Amniotic stem cell (primary cell): ENCODE data around the gene SLC10A4.

Experiments used
- DNase-seq: peaks from one replicate; lab custom pipeline; 2025; lab: John Stamatoyannopoulos, UW

The SLC10A4 gene

DNA sequence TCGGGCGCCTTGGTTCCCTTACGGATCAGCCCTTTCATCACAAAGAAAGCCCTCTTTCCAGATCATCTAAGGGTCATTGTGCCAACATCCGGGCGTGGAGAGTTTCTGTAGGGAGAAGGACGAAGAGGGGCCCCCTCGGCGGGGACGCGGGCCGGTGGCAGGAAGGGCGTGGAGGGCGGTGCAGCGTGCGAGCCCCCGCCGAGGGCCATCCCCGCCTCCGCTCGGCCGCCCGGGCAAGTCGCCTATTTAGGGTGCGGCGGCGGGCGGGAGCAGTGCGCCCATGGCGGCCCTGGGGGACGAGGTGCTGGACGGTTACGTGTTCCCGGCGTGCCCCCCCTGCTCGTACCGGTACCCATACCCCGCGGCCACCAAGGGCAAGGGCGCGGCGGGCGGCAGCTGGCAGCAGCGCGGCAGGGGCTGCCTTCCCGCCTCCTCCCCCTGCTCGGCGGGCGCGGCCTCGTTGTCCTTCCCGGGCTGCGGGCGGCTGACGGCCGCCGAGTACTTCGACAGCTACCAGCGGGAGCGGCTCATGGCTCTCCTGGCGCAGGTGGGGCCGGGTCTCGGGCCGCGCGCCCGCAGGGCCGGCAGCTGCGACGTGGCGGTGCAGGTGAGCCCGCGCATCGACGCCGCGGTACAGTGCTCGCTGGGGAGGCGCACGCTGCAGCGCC is 7.0 kb downstream of the SLC10A4 start, which contains the start of gene ZAR1:
TSS of gene ZAR1 (plus strand) at position 241 of the 668 bp plus-strand sequence. CDS start at position 281, 40 bp downstream.
- no peak for DNase-seq

DNA sequence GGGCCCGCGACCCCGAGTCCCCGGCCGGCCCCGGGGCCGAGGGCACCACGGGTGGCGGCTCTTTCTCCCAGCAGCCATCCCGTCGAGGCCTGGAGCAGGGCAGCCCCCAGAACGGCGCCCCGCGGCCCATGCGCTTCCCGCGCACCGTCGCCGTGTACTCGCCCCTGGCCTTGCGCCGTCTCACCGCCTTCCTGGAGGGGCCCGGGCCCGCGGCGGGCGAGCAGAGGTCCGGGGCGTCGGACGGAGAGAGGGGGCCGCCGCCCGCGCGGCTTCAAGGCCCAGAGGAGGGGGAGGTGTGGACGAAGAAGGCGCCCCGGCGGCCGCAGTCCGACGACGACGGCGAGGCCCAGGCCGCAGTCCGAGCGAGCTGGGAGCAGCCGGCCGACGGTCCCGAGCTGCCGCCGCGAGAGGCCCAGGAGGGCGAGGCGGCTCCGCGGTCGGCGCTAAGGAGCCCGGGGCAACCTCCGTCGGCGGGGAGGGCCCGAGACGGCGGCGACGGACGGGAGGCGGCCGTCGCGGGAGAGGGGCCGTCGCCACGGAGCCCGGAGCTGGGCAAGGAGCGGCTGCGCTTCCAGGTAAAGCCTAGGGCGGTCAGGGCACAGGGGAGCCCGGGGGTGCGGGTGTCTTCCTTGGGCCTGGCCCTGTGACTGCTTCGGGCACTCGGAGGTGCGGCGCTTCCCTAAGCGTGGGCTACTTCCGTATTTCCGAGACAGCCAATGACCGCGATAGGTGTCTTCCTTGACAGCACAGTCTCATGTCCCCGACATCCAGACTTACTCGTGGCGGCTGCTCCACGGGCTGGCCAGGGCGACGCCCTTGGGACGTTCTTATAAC is 7.8 kb downstream of the SLC10A4 start:
- no peak for DNase-seq

- DNase-seq: no peak
Measured at GRCh38 chr4:48491514-48492176, 8.5 kb downstream of the SLC10A4 start.

- no peak for DNase-seq
Measured at GRCh38 chr4:48493452-48494100, 10.4 kb downstream of the SLC10A4 start.

GRCh38 chr4:48495941-48496340 is 12.8 kb downstream of the SLC10A4 start:
- no peak for DNase-seq

DNA sequence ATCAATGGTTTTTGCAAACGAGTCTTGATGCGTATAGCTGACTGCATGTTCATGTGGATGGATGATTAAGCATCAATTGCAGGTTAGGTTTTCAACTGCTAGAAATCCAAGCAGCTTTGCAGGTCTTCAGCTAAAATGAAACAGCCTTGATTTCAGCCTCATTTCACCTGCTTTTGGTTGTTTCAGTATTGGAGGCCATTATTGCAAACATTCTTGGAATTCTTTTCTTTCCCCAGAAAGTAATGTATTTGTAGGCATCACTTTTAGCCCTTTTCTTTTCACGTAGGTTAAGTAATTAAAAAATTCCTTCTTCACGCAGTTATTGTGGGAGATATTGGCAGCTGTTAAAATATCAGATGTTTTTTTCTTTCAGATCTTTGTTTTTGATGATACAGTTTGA is 15.8 kb downstream of the SLC10A4 start:
- no peak for DNase-seq

DNA sequence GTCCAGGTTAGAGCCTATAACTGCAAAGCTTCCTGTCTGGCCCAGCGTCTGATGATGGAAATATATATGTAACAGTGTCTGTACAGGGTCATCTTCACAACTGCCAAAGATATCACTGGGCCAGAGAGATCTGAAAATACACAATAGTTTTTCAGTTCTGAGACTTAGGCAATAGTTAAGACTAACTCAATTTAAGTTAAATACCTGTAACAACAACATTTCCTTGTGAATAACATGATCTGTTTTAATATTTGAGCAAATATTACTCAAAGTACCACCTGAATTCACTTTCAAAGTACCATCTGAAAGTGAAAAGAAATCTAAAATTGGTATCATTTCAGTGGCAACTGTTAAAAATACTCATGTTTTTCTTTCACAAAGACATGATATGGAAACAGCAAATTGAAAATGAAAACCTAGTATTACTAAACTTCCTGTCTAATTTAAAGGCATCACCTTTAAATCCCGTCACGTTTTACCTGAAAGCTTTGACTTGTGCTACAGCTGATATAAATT is 16.5 kb downstream of the SLC10A4 start:
- DNase-seq: no peak

- DNase-seq: no peak
Measured at GRCh38 chr4:48503233-48504025, 20.3 kb downstream of the SLC10A4 start.

DNA sequence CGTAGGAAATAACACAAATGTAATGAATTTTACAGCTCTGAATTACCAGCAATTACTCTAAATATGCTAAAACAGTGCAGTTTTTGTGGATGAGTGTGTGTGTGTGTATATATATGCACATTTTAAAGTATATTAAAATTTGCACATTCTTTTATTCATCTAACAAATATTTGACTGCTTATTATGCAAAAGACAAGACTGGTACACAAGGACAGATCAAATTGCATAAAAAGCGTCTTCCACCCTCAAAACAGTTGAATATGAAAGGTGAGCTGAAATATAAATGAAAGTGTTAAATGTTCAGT is 20.8 kb downstream of the SLC10A4 start:
- DNase-seq: no peak

GRCh38 chr4:48504352-48504751 is 21.2 kb downstream of the SLC10A4 start:
- DNase-seq: no peak

DNA sequence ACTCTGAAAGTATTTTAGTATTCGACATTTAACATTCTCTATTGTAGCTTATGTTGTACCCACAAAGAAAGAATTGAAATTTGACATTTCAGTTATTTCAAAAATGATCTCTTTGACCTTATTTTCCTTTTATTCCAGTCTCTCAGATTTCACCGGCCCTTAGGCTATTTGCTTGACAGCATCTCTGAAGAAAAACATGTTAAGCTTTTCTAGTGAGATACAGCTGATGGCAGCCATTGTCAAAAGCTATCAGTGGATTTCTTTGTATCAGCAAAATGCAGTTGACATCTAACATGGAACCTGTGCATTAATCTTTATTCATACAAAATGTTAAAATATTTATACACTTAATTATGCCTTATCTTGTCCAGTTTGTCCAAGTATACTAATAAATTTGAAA is 23.6 kb downstream of the SLC10A4 start:
- no peak for DNase-seq

DNA sequence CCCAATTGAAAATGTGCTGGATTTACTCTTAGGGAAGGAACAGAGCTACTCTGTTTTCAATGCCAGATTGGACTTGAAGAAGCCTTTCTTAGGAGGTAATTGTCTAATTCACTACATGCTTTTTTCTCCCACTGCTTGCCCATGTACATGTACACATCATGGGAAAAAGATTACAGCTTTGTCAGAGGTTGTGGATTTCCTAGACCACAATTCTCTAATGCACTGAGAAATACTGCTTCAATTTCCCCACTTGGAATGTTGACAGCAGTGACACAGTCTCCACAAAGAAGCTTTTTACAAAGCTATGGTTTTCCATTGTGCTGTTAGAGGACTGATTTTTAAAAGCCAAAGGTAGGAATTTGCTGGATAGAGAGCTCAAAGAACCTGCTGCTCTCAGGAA is 26.4 kb downstream of the SLC10A4 start:
- DNase-seq: no peak

DNA sequence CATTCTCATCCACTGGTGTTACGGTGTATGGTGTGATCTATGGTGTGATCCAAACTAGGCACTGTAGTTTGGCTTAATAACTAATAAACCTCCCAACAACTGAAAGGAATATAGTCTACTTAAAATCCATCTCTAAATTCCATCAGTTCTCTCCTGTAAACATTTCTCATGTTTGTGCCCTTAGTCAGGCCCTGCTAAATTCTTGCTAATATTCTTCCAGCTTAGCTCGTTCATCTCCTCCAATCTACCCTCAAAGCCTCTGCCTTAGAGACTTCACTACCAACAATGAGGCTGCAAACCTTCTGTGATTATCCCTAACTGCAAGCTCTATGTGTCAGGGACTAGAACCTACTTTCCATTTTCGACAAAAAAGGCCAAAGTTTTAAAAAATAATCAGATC is 35.0 kb downstream of the SLC10A4 start:
- DNase-seq: no peak

- DNase-seq: no peak
Measured at GRCh38 chr4:48526406-48526805, 43.3 kb downstream of the SLC10A4 start.

- no peak for DNase-seq
Measured at GRCh38 chr4:48538358-48538757, 55.2 kb downstream of the SLC10A4 start.
